IMR-90 (cell line): ENCODE results near the gene GRM8. TPM values are rescaled to one million over a fixed set of nuclear protein-coding genes. Genes with fewer than 3 reads are reported as not detected.

ENCODE experiments used
- ATAC-seq: fragments of 200-7000 bp; cut with Tn5 transposase; 2 replicates; pipeline ENCODE4 v1.9.1; 2020; ENCODE audit warnings: low read depth, mild to moderate bottlenecking, moderate library complexity
- BruUV-seq: library from RNA; stranded (reverse); fragments of 400-500 nt; replicated peaks from 2 replicates; lab custom pipeline; 2021; lab: Mats Ljungman, UMichigan
- CTCF ChIA-PET: fragments of 300-600 bp; formaldehyde crosslinking; extraction: SDS; loops from one replicate; lab custom pipeline; 2021; ENCODE audit warnings: antibody characterized with exemption; lab: Yijun Ruan, JAX
- POLR2A ChIA-PET: fragments of 300-600 bp; sonication (Branson Sonifier 250); formaldehyde crosslinking; loops from one replicate; lab custom pipeline; 2022; ENCODE audit warnings: antibody characterized with exemption; ENCODE audit not compliant: unreplicated experiment; lab: Charles Lee
- DNase-seq: peaks from one replicate; pipeline ENCODE4 v3.0.0; 2013
- H2AFZ ChIP-seq: replicated peaks from 2 replicates; pipeline ENCODE3; 2013; ENCODE audit warnings: low read length, mild to moderate bottlenecking; ENCODE audit not compliant: poor library complexity
- H2AK5ac ChIP-seq: 2 replicates; pipeline ENCODE4 v1.6.1; 2013; ENCODE audit warnings: low read depth, low read length, inconsistent platforms
- H2AK9ac ChIP-seq: replicated peaks from 2 replicates; pipeline ENCODE3; 2013; ENCODE audit warnings: mild to moderate bottlenecking, low read depth, low read length, moderate library complexity; ENCODE audit not compliant: poor library complexity
- H2BK120ac ChIP-seq: 2 replicates; pipeline ENCODE4 v1.6.1; 2013; ENCODE audit warnings: low read depth, low read length, inconsistent platforms
- H2BK15ac ChIP-seq: 3 replicates; pipeline ENCODE4 v1.6.1; 2013; ENCODE audit warnings: low read depth, low read length, inconsistent platforms
- H2BK20ac ChIP-seq: 2 replicates; pipeline ENCODE4 v1.6.1; 2013; ENCODE audit warnings: low read depth, mild to moderate bottlenecking, inconsistent platforms, low read length, moderate library complexity
- H2BK5ac ChIP-seq: 2 replicates; pipeline ENCODE4 v1.6.1; 2013; ENCODE audit warnings: mild to moderate bottlenecking, low read depth, low read length, inconsistent platforms; ENCODE audit not compliant: poor library complexity, severe bottlenecking
- H3K14ac ChIP-seq: replicated peaks from 2 replicates; pipeline ENCODE4 v1.6.1; 2013; ENCODE audit warnings: low read depth, low read length, inconsistent platforms
- H3K18ac ChIP-seq: 2 replicates; pipeline ENCODE4 v1.6.1; 2013; ENCODE audit warnings: low read depth, low read length, control low read depth
- H3K23ac ChIP-seq: 2 replicates; pipeline ENCODE4 v1.6.1; 2013; ENCODE audit warnings: low read depth, low read length, inconsistent platforms
- H3K27ac ChIP-seq: 2 replicates; pipeline ENCODE4 v1.5.1; 2013; ENCODE audit warnings: mild to moderate bottlenecking, control low read depth, low read length; ENCODE audit not compliant: insufficient read depth
- H3K27me3 ChIP-seq: 2 replicates; pipeline ENCODE4 v1.6.1; 2013; ENCODE audit warnings: low read length; ENCODE audit not compliant: control insufficient read depth, insufficient read depth
- H3K36me3 ChIP-seq: 2 replicates; pipeline ENCODE4 v1.6.1; 2013; ENCODE audit warnings: low read length, mixed read lengths; ENCODE audit not compliant: control insufficient read depth, insufficient read depth
- H3K4ac ChIP-seq: 2 replicates; pipeline ENCODE4 v1.6.1; 2013; ENCODE audit warnings: low read depth, low read length, inconsistent platforms
- H3K4me1 ChIP-seq: 2 replicates; pipeline ENCODE4 v1.6.1; 2013; ENCODE audit warnings: low read length, mixed read lengths; ENCODE audit not compliant: control insufficient read depth, insufficient read depth
- H3K4me2 ChIP-seq: 2 replicates; pipeline ENCODE4 v1.6.1; 2013; ENCODE audit warnings: low read depth, mild to moderate bottlenecking, control low read depth, low read length, moderate library complexity
- H3K4me3 ChIP-seq: 2 replicates; pipeline ENCODE4 v1.5.1; 2013; ENCODE audit warnings: low read depth, mild to moderate bottlenecking, control low read depth, low read length, moderate library complexity; ENCODE audit not compliant: insufficient read depth
- H3K56ac ChIP-seq: 2 replicates; pipeline ENCODE4 v1.6.1; 2013; ENCODE audit warnings: low read length, inconsistent platforms; ENCODE audit not compliant: insufficient read depth; ENCODE audit errors: extremely low read depth
- H3K79me1 ChIP-seq, 2 experiments: 2 replicates each; pipeline ENCODE4 v1.6.1; 2013; ENCODE audit warnings: low read length in 2 of 2, inconsistent platforms in 1 of 2, low read depth in 1 of 2
- H3K9ac ChIP-seq: 2 replicates; pipeline ENCODE4 v1.6.1; 2013; ENCODE audit warnings: low read depth, low read length, control low read depth
- H3K9me1 ChIP-seq: 2 replicates; pipeline ENCODE4 v1.6.1; 2013; ENCODE audit warnings: low read length, inconsistent platforms; ENCODE audit not compliant: insufficient read depth
- H3K9me3 ChIP-seq: 2 replicates; pipeline ENCODE4 v1.6.1; 2013; ENCODE audit warnings: low read length; ENCODE audit not compliant: control insufficient read depth, insufficient read depth
- H4K20me1 ChIP-seq: 2 replicates; pipeline ENCODE4 v1.6.1; 2013; ENCODE audit warnings: low read length, inconsistent platforms; ENCODE audit not compliant: insufficient read depth
- H4K5ac ChIP-seq: 2 replicates; pipeline ENCODE4 v1.6.1; 2013; ENCODE audit warnings: mild to moderate bottlenecking, low read depth, low read length, control low read depth
- H4K8ac ChIP-seq, 2 experiments: 2 replicates each; pipeline ENCODE4 v1.6.1; 2013; ENCODE audit warnings: low read depth in 2 of 2, low read length in 2 of 2, control low read depth in 1 of 2, inconsistent platforms in 1 of 2
- H4K91ac ChIP-seq: 2 replicates; pipeline ENCODE4 v1.6.1; 2013; ENCODE audit warnings: low read depth, low read length, inconsistent platforms; ENCODE audit not compliant: insufficient read depth
- BHLHE40 ChIP-seq: fragments of 150-350 bp; IDR thresholded peaks from 2 replicates; pipeline ENCODE4 v1.6.1; 2016; ENCODE audit warnings: mild to moderate bottlenecking, low read depth, low read length
- CEBPB ChIP-seq: IDR thresholded peaks from 2 replicates; pipeline ENCODE4 v1.6.1; 2012; ENCODE audit warnings: low read depth, low read length, improper control_type of control experiment
- CHD1 ChIP-seq: IDR thresholded peaks from 2 replicates; pipeline ENCODE4 v1.6.1; 2012; ENCODE audit warnings: low read depth, low read length, improper control_type of control experiment
- FOS ChIP-seq: fragments of 150-350 bp; IDR thresholded peaks from 2 replicates; pipeline ENCODE4 v1.6.1; 2016; ENCODE audit warnings: low read depth, low read length
- MAFK ChIP-seq: IDR thresholded peaks from 2 replicates; pipeline ENCODE4 v1.6.1; 2012; ENCODE audit warnings: low read depth, low read length, improper control_type of control experiment
- MAZ ChIP-seq: IDR thresholded peaks from 2 replicates; pipeline ENCODE4 v1.6.1; 2012; ENCODE audit warnings: low read depth, mild to moderate bottlenecking, low read length, improper control_type of control experiment, moderate library complexity, borderline replicate concordance
- MXI1 ChIP-seq: IDR thresholded peaks from 2 replicates; pipeline ENCODE4 v1.6.1; 2012; ENCODE audit warnings: low read depth, mild to moderate bottlenecking, low read length, moderate library complexity, borderline replicate concordance
- NFE2L2 ChIP-seq: fragments of 150-350 bp; IDR thresholded peaks from 2 replicates; pipeline ENCODE4 v1.6.1; 2016; ENCODE audit warnings: low read depth, mild to moderate bottlenecking, low read length
- POLR2A ChIP-seq: IDR thresholded peaks from 2 replicates; pipeline ENCODE4 v1.6.1; 2012; ENCODE audit warnings: mild to moderate bottlenecking, low read depth, low read length
- RAD21 ChIP-seq: IDR thresholded peaks from 2 replicates; pipeline ENCODE4 v1.6.1; 2012; ENCODE audit warnings: low read length, improper control_type of control experiment
- RCOR1 ChIP-seq: IDR thresholded peaks from 2 replicates; pipeline ENCODE4 v1.6.1; 2012; ENCODE audit warnings: mild to moderate bottlenecking, low read length, improper control_type of control experiment; ENCODE audit not compliant: insufficient replicate concordance
- RFX5 ChIP-seq: IDR thresholded peaks from 2 replicates; pipeline ENCODE4 v1.8.0; 2012; ENCODE audit warnings: low read depth, mild to moderate bottlenecking, low read length, moderate library complexity
- SMC3 ChIP-seq: fragments of 150-350 bp; IDR thresholded peaks from 2 replicates; pipeline ENCODE4 v1.6.1; 2016; ENCODE audit warnings: low read depth, mild to moderate bottlenecking, antibody characterized with exemption, low read length, moderate library complexity
- WGBS, 2 experiments: methylation state at CpG; one replicate each; pipeline versions ENCODE4 v1.1.5 to v1.1.7; 2013; ENCODE audit warnings: missing lambda C conversion rate in 2 of 2; ENCODE audit not compliant: insufficient read length in 1 of 2; ENCODE audit errors: extremely low coverage in 2 of 2; 5-methylcytosine and 5-hydroxymethylcytosine counted together
- dilution Hi-C: fragments of 300-500 bp; cut with HindIII; formaldehyde crosslinking; loops from one replicate; pipeline ENCODE4 v1.14.3; 2018; ENCODE audit warnings: low sequenced_read_pairs; ENCODE audit not compliant: unreplicated experiment
- in situ Hi-C: fragments of 300-500 bp; cut with MboI; formaldehyde crosslinking; loops from 3 replicates; pipeline ENCODE4 v1.14.3; 2019; ENCODE audit warnings: low sequenced_read_pairs, inconsistent platforms, mixed read lengths
- intact Hi-C: fragments of 100-400 bp; cut with micrococcal nuclease; formaldehyde crosslinking; loops from 2 replicates; pipeline ENCODE4 v1.10.0; 2022
- polyA plus RNA-seq, 3 experiments: library from polyadenylated mRNA; depleted of rRNA; stranded (reverse); fragments of >200 nt; gene quantifications; 2 replicates each; pipeline ENCODE4 v1.2.3, GENCODE V29; 2012; ENCODE audit warnings: low replicate concordance in 1 of 3
- total RNA-seq: library from RNA; depleted of rRNA; stranded (reverse); fragments of >200 nt; gene quantifications from 2 replicates; pipeline ENCODE4 v1.2.3, GENCODE V29; 2012
- TF ChIP-seq, protein P1 (sequence below): fragments of 150-350 bp; IDR thresholded peaks from 2 replicates; pipeline ENCODE4 v1.6.1; 2016; ENCODE audit warnings: low read depth, mild to moderate bottlenecking, low read length, moderate library complexity, borderline replicate concordance
- TF ChIP-seq, protein P2 (sequence below): conservative IDR thresholded peaks from 2 replicates; pipeline ENCODE4 v1.5.1; 2012; ENCODE audit warnings: mild to moderate bottlenecking, low read depth, low read length, improper control_type of control experiment
- TF ChIP-seq, protein P3 (sequence below): fragments of 150-350 bp; IDR thresholded peaks from 2 replicates; pipeline ENCODE4 v1.6.1; 2017; ENCODE audit warnings: mild to moderate bottlenecking, antibody characterized with exemption, low read length, low read depth

Gene GRM8
- total and polyA plus RNA-seq, 2 of the 4 experiments (the other 2 are of a cell fraction) = not detected

DNA sequence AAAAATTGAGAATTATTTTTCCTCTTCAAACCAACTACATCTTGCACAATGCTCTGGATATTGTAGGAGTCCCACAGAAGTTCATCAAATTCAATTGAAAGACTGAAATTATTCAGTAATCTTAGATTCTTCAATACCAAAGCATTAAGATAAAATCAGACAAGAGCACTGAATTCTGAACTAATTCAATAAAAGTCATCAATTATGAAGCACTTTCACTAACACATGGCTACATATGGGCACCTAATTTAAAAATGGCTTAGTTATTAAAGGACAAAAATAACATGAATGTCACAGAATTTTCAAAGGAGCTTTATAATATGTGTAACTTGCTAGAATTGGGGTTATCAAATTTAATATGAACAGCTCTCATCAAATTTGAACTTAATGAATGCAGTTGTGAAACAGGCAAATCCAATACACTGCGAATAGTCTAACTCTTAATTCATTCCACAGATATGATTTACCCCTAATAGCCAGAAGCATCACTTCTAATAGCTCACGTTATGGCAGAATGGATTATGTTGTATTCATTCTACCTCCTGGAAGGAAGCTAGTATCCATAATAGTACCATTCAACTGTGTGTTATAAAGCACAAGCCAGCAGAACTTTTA is 116.8 kb downstream of the GRM8 start:
- no peak overlapping the region for H4K8ac ChIP-seq
- no peak overlapping the region for H3K18ac ChIP-seq
- H3K4me2 ChIP-seq = no peak overlapping the region
- dilution Hi-C loops (no loop called here), in situ Hi-C loops (no loop called here), intact Hi-C loops (no loop called here)
- no peak overlapping the region for H4K5ac ChIP-seq
- no peak overlapping the region for H3K27ac ChIP-seq
- no peaks in the 10 kb centered on the region for H3K36me3 ChIP-seq
- BruUV-seq = no TSS peak
- H2AFZ ChIP-seq = no peak overlapping the region
- TF ChIP-seq NFE2L2 (no peak), MAZ (no peak), MAFK (no peak), CHD1 (no peak), SMC3 (no peak), RCOR1 (no peak), RAD21 (no peak), RFX5 (no peak), BHLHE40 (no peak), CEBPB (no peak), FOS (no peak), MXI1 (no peak), POLR2A (no peak)
- TF ChIP-seq, protein P1, sequence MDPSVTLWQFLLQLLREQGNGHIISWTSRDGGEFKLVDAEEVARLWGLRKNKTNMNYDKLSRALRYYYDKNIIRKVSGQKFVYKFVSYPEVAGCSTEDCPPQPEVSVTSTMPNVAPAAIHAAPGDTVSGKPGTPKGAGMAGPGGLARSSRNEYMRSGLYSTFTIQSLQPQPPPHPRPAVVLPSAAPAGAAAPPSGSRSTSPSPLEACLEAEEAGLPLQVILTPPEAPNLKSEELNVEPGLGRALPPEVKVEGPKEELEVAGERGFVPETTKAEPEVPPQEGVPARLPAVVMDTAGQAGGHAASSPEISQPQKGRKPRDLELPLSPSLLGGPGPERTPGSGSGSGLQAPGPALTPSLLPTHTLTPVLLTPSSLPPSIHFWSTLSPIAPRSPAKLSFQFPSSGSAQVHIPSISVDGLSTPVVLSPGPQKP = no peak
- TF ChIP-seq, protein P2, sequence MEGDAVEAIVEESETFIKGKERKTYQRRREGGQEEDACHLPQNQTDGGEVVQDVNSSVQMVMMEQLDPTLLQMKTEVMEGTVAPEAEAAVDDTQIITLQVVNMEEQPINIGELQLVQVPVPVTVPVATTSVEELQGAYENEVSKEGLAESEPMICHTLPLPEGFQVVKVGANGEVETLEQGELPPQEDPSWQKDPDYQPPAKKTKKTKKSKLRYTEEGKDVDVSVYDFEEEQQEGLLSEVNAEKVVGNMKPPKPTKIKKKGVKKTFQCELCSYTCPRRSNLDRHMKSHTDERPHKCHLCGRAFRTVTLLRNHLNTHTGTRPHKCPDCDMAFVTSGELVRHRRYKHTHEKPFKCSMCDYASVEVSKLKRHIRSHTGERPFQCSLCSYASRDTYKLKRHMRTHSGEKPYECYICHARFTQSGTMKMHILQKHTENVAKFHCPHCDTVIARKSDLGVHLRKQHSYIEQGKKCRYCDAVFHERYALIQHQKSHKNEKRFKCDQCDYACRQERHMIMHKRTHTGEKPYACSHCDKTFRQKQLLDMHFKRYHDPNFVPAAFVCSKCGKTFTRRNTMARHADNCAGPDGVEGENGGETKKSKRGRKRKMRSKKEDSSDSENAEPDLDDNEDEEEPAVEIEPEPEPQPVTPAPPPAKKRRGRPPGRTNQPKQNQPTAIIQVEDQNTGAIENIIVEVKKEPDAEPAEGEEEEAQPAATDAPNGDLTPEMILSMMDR = no peak
- TF ChIP-seq, protein P3, sequence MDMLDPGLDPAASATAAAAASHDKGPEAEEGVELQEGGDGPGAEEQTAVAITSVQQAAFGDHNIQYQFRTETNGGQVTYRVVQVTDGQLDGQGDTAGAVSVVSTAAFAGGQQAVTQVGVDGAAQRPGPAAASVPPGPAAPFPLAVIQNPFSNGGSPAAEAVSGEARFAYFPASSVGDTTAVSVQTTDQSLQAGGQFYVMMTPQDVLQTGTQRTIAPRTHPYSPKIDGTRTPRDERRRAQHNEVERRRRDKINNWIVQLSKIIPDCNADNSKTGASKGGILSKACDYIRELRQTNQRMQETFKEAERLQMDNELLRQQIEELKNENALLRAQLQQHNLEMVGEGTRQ = no peak
- no peak overlapping the region for H2AK9ac ChIP-seq
- H3K56ac ChIP-seq = no peak overlapping the region
- H4K91ac ChIP-seq = no peak overlapping the region
- H2BK120ac ChIP-seq = no peak overlapping the region
- no peak overlapping the region for H2BK5ac ChIP-seq
- no peak overlapping the region for H2BK15ac ChIP-seq
- ChIA-PET CTCF (no interaction called here), POLR2A (no interaction called here)
- no peak overlapping the region for H3K4ac ChIP-seq
- H3K9me3 ChIP-seq = peaks cover 6% of the 10 kb centered on the region; the same call in 1 of the 2 replicates
- H3K9ac ChIP-seq = no peak overlapping the region
- H3K4me1 ChIP-seq = no peaks in the 10 kb centered on the region
- no peaks in the 10 kb centered on the region for H4K20me1 ChIP-seq
- H2BK20ac ChIP-seq = no peak overlapping the region
- no CpG with 5 or more reads among the region's 2 CpGs for WGBS, 2 experiments
- no peaks in the 10 kb centered on the region for H3K27me3 ChIP-seq
- H3K79me1 ChIP-seq = no peaks in the 10 kb centered on the region
- no peak for ATAC-seq
- no peak overlapping the region for H3K14ac ChIP-seq
- H2AK5ac ChIP-seq = no peak overlapping the region
- no peak for DNase-seq
- no peaks in the 10 kb centered on the region for H3K9me1 ChIP-seq
- H3K23ac ChIP-seq = no peak overlapping the region
- no peak overlapping the region for H3K4me3 ChIP-seq
